LNCAP (cell line): Measurements from ENCODE around the gene PTPN14.

Experiments
- CTCF ChIP-seq: fragments of 450-650 bp; IDR thresholded peaks from 2 replicates; pipeline ENCODE4 v1.5.1; 2017; ENCODE audit warnings: mild to moderate bottlenecking

The PTPN14 gene

GRCh38 chr1:214463596-214463995, 87.8 kb downstream of the PTPN14 start:
- TF ChIP-seq CTCF = no peak

GRCh38 chr1:214462882-214463281, 88.5 kb downstream of the PTPN14 start:
- no peak for TF ChIP-seq CTCF

DNA sequence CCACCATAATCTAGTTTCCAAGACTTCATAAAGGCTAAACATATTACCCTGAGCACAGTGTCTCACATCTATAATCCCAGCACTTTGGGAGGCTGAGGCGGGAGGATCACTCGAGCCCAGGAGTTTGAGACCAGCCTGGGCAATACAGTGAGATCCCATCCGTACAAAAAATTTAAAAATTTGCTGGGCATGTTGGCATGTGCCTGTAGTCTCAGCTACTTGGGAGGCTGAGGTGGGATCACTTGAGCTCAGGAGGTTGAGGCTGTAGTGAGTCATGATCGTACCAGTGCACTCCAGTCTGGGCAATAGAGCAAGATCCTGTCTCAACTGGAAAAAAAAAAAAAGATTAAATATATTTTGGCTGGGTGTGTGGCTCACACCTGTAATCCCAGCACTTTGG, 90.1 kb downstream of the PTPN14 start:
- no peak for TF ChIP-seq CTCF

GRCh38 chr1:214460304-214460916, 91.0 kb downstream of the PTPN14 start:
- TF ChIP-seq CTCF = no peak

GRCh38 chr1:214459895-214460294, 91.5 kb downstream of the PTPN14 start:
- no peak for TF ChIP-seq CTCF

GRCh38 chr1:214458541-214458940, 92.9 kb downstream of the PTPN14 start:
- TF ChIP-seq CTCF = no peak

GRCh38 chr1:214455971-214456867, 95.2 kb downstream of the PTPN14 start:
- no peak for TF ChIP-seq CTCF
